ENCODE data around the gene SCRN3.

- TF ChIP-seq SIN3A (IDR thresholded peaks at IDR 0.05; ENCODE audit: low read depth) (no peak), YY1 (IDR thresholded peaks at IDR 0.05; ENCODE audit: extremely low read depth, insufficient replicate concordance, low read depth, low read length) (no peak), POLR2AphosphoS5 (IDR thresholded peaks at IDR 0.05; ENCODE audit: low read depth, low read length) (no peak; the same call in 1 of the 2 replicates)
- TF ChIP-seq, protein P1, sequence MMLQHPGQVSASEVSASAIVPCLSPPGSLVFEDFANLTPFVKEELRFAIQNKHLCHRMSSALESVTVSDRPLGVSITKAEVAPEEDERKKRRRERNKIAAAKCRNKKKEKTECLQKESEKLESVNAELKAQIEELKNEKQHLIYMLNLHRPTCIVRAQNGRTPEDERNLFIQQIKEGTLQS (IDR thresholded peaks at IDR 0.05): no peak
Observed at GRCh38 chr2:174442546-174443510, 47.3 kb downstream of the SCRN3 start.

Measured in HCT116 (cell line).